AG20443 (cell line): ENCODE measurements around the gene MGAT1.
"Not testable (repeated sequence)": the region's sequence is repeated elsewhere in the genome, so short reads cannot be mapped to it uniquely, and the experiment has no call there.

Experiments used
- DNase-seq: peaks from one replicate; pipeline ENCODE4 v3.0.0; 2012; ENCODE audit warnings: low spot score, mixed read lengths

Gene MGAT1

DNA sequence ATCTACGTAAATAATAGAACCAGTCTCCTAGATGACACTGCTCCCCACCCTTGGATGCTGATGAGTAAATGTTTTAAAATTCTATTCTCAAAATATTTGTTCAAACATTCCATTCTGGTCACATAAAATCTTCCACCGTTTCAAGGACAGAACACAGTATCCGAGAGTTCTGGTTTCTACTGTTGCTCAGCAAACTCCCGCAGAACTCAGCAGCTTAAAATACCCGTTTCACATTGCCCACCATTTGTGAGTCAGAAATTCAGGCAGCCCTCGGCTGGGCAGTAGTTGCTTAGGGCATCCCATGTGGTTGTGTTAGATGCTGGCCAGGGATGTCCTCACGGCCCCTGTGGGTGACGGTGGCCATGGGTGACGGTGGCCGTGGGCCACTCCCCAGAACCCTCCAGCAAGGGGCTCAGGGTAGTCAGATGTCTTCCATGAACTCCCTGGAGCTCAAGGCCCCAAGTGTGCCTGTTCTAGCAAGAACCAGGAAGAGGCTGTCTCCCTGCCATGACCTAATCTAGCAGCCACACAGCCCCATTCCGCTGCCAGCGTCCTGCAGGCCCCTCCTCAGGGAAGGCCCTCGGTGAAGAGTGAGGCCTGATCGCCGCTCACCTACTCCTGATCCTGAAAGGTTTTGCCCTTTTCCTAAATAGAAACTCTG, 17.4 kb downstream of the MGAT1 start:
- DNase-seq = peak; percentile 73

DNA sequence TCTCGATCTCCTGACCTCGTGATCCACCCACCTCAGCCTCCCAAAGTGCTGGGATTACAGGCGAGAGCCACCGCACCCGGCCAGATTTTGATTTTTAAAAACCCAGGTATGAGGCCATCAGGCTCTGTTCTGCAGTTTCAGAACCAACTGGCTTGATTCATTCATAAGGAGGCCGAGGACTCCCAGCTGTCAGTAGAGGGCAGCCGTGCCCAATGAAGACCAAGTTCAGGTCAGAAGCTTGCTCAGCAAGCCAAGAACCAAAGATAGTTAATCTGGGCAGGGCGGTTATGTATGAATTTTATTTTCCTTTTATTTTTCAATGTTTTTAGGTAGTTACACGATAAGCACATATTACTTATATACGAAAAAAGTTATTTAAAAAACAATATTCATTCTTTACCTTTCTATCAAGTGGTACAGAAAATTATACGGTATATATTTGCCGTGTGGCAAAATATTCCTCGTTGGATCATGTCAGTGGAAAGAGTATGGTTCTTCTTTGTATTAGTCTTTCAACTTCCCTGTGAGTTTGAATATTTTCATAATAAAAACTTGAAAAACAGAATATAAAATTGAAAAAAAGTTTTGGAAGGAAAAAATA, 18.0 kb downstream of the MGAT1 start:
- peak; percentile 88 for DNase-seq

DNA sequence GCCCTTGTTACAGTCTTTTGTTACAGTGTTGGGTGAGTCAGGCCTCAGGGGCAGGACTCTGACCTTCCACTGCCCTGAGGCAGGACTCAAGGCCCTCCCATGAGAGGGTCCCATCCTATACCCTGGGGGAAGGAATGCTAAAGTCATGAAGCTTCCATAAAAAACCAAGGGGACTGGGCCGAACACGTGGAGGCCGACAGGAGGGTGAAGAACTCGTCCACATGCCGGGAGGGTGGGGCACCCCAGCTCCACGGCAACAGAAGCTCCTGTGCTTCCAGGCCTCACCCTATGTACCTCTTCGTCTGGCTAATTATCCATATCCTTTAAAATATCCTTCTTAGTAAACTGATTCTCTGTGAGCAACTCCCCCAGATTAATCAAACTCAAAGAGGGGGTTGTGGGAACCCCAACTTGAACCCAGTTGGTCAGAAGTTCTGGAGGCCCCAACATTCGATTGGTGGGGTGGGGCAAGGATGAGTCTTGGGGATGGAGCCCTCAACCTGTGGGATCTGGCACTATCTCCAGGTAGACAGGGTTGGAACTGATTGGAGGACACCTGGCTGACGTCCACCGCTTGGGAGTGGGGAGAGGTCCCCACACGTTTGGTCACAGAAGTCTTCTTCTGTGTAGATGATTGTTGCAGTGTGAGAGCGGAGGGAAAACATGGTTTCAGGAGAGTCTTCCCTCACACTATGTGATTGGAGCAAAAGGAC, 19.1 kb downstream of the MGAT1 start:
- DNase-seq = no peak

DNA sequence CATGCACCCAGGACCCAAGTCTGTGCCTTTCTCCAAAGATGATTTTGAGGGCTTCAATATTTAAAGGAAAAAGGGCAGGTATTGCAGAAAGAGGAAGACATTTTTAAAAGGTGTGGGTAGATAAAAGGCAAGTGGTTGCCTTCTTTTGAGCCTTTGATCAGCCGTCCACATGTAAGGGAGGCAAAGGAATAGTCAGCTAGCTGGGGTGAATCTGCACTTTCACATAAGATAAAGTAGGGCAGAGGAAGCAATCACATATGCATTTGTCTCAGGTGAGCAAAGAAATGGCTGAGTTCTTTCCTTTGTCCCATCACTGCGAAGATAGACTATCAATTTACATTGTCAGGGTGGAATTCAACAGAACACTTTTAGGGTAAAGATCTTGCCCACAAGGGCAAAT, 19.9 kb downstream of the MGAT1 start:
- DNase-seq = no peak

DNA sequence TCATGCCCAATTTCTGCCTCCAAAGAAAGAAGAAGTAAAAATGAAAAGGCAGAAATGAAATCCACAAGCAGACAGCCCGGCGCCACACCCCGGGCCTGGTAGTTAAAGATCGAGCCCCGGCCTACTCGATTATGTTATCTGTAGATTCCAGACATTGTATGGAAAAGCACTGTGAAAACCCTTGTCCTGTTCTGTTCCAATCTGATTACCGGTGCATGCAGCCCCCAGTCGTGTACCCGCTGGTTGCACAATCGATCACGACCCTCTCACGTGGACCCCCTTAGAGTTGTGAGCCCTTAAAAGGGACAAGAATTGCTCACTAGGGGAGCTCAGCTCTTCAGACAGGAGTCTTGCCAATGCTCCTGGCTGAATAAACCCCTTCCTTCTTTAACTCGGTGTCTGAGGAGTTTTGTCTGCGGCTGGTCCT, 20.7 kb downstream of the MGAT1 start:
- not testable (repeated sequence) for DNase-seq

DNA sequence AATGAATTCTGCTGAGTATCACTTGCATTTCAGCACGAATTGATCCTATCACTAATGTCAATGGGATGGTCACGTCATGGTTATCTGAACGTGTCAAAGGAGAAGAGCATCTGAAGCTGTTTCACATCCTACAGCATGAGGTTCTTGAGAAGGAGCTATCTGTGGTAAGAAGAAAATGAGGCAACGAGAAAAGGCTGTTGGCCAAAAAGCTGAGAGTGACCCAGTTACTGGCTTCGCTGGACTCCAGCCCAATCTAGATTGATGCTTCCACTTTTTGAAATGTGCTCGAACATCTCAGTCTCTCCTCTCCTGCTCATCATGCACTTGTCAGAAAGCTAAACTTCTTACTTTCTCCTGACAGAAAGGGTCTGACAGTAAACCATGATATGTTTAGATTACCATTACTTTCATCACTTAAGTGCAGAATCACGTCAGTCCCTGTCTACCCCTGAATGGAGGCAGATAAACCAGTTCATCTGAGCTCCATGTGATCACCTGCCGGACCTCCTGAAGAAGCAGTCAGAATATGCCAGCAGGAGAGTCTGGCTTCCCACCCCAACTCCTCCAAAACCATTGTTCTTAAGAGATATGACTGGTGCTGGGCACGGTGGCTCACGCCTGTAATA, 22.5 kb downstream of the MGAT1 start:
- DNase-seq = no peak

DNA sequence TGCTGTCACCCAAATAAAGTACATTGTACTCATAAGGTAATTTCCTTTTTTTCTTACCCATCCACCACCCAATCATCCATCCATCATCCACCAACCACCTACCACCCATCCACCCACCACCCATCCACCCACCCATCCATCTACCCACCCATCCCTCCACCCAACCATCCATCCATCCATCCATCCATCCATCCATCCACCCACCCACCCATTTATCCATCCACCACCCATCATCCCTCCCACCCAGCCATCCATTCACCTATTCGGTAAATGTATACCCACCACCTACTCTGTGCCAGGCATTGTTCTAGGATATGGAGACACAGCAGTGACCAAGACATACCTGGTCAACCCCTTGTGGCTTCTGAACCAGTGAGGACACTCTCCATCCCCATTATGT, 25.1 kb downstream of the MGAT1 start:
- DNase-seq = no peak

DNA sequence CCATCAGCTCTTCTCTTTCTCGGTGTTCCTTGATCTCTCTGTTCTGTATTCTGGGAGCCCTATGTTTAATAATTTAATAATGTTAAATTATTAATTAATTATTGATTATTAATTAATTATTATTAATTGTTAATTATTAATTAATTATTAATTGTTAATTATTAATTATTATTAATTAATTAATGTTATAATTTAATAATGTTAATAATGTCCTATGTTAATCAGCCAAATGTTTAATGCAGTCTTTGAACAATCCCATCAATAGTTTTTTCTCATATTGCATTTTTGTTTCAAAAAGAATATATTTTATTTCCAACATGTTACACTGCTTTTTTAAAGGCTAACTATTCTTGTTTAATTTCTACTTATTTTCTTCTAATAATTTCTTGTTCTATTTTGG, 26.2 kb downstream of the MGAT1 start:
- no peak for DNase-seq

DNA sequence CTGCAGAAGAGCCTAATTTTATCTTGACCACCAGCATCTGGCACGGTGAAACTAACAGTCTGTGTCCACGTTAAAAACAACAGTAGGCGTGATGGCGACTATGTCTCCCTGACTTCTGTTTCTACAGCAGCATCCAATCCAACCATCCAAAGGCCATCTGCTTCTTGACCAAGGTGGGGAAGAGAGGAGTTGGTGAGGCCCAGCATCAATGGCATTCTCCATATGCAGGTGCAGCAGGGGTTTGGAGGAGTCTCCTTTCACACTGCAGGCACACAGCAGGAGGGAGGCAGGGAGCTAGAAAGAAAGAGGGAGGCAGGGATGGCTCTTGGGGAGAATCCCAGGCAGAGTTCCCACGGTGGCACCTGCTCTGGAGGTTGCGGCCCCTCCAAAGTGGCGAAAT, 27.0 kb downstream of the MGAT1 start:
- no peak for DNase-seq

DNA sequence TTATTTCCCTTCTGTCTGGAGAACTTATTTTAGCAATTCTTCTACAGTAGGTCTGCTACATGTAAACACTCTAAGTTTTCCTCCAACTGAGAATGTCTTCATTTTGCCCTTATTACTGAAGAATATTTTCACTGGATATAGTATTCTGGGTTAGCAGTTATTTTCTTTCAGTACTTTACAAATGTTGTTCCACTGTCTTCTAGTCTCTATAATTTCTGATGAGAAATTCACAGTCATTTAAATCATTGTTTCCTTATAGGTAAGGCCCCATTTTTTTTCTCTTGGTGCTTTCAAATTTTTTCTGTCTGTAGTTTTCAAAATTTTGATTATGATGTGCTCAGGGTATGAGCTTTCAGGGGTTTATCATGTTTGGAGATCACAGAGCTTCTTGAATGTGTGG, 30.8 kb downstream of the MGAT1 start:
- no peak for DNase-seq

DNA sequence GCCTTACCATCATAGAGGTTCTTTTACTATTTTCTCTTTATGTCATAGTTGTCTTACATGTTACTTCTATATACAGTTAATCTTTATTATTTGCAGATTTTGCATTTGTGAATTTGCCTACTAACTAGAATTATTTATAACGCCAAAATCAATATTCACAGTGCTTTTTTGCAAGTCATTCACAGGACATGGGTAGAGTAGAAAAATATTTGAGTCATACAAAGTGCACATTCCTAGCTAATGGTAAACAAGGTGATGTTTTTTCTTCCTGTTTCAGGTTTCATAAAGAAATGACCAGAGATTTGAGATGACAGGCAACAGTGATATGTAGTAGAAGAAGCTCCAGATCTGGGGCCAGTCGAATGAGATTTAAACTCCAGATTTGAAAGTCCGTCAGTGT, 32.8 kb downstream of the MGAT1 start:
- DNase-seq = no peak

DNA sequence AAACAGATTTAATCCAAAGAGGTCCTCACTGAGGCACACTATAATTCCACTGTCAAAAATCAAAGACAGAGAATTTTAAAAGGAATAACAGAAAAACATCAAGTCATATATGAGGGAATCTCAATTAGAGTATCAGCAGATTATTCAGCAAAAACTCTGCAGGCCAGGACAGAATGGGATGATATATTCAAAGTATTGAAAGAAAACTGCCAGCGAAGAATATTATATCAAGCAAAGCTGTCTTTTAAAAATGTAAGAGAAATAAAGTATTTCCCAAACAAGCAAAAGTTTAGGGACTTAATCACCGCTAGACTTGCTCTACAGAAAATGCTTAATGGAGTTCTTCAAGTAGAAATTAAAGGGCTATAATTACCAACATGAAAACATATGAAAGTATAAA, 47.0 kb downstream of the MGAT1 start:
- DNase-seq = no peak

DNA sequence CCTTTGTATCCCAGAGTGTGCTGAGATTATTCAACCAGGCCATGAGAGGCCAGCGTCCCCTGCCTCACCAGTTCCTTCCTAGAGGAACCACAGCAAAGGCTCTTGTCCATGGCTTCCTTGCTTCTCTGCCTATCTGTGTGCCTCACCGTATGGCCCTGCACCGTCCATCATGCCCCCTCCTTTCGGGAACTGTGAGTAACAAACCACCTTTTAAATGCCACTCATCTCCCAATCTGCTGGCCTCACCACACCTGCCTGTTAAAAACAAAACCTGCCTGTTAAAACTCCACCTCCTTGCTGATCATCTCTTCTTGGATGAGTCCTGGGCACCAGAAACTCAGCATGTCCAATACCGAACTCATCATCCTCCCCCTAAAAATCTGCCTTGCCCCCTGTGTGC, 58.4 kb downstream of the MGAT1 start:
- DNase-seq = no peak

DNA sequence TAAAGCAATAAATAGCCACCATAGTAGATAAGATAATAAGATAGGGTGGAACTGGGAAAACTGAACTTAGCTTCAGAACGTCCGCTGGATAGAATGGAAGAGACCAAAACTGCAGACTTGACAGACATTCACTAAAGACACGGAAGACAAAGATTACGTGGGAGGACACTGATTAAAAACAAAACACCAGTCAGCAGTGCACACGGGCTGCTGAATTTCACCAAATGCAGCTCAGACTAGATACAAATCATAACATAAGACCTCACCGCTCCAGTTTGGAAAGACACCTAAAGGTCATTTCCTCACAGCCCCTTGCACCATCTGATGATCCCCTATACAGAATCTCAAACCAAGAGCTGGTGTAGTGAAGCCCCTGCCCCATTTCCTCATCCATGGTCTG, 59.9 kb downstream of the MGAT1 start:
- DNase-seq = no peak

DNA sequence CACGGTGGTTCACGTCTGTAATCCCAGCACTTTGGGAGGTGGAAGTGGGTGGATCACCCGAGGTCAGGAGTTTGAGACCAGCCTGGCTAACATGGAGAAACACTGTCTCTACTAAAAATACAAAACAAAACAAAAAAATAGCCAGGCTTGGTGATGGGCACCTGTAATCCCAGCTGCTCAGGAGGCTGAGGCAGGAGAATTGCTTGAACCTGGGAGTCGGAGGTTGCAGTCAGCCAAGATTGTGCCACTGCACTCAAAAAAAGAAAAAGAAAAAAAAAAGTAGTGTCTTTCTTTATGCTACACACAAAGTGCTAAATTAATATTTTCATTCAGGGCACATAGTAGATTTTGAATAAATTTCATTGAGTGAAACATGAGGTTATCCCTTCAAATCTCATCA, 61.7 kb downstream of the MGAT1 start:
- DNase-seq = not testable (repeated sequence)

DNA sequence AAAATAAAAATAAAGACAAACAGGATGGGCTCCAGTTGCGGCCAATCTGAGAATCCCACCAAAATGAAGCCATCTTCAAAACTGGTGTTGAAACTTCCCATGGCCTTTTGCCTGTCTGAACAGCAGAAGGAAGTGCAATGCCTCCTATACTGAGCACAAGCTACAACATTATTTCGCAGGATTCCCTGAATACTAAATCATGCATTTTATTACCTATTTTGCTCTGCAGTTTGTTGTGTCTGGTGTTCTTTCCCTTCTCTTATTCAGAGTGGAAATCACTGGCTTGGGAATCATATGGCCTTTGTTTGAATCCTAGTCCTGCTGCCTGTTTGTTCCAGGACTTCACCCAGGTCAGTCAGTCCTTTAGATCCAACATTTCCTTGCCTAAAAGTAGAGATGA, 62.6 kb downstream of the MGAT1 start, which contains the start of gene OR2Y1:
OR2Y1 (minus strand) TSS at position 101 of the 400 bp plus-strand sequence; CDS start at position 101, 0 bp downstream.
- no peak for DNase-seq

DNA sequence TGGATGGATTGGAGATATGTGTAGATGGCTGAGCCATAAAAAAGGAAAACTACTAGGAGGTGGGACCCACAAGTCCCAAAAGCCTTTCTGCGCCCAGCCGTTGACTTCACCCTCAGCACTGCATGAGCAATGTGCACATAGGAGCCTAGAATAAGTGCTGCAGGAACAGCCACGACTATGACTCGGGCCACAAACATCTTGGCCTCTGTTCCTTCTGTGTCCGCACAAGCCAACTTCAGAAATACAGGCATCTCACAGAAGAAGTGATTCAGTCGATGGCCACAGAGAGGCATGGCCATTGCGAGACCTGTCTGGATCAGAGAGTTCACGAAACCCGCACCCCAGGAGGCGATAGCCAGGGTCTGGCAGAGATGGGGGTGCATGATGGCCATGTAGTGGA, 63.3 kb downstream of the MGAT1 start:
- no peak for DNase-seq

DNA sequence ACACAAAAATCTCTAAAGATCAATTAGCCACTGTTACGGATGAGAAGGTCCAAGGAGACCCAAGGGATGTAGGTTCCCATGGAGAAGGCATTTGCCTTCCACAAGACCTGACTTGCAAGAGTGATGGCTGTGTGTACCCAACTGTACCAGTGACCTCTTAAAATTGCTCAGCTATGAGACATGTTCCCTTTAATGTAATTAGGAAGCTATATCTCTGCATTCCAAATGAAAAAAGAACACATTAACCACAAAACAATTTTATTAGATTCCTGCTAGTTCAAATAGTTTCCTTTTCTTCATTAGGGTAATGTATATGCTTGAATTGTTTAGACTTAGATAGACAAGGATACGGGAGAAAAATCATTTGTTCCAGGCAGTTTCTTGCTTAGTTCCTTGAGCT, 66.1 kb downstream of the MGAT1 start:
- no peak for DNase-seq
